ENCODE measurements around the gene PTGER1. TPM values are rescaled to one million over a fixed set of nuclear protein-coding genes. Genes with fewer than 3 reads are reported as not detected.

Gene PTGER1, protein sequence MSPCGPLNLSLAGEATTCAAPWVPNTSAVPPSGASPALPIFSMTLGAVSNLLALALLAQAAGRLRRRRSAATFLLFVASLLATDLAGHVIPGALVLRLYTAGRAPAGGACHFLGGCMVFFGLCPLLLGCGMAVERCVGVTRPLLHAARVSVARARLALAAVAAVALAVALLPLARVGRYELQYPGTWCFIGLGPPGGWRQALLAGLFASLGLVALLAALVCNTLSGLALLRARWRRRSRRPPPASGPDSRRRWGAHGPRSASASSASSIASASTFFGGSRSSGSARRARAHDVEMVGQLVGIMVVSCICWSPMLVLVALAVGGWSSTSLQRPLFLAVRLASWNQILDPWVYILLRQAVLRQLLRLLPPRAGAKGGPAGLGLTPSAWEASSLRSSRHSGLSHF
- total RNA-seq (not detected), polyA plus RNA-seq (not detected), total RNA-seq (0 to 0.08 (median 0) reads per million in 6 experiments)

GRCh38 chr19:14475251-14476073, at the start of gene PTGER1:
PTGER1 (minus strand) TSS chr19:14475354; CDS start chr19:14474320, 1,034 bp downstream.
- Mint-ChIP-seq H3K36me3 (peaks cover 0 to 25% (median 2%) of the 10 kb centered on the region in 3 donors), H3K27me3 (peaks cover 11 to 25% (median 14%) of the 10 kb centered on the region in 5 donors), H3K9me3 (no peaks in the 10 kb centered on the region), H3K27ac (peak within 1 kb of the TSS in 8 of 10 donors; percentile 5 to 77 (median 50)), H3K4me1 (peaks cover 18 to 48% (median 32%) of the 10 kb centered on the region in 4 donors), H3K4me3 (peak within 1 kb of the TSS in 9 of 10 donors; percentile 3 to 68 (median 39))
- ATAC-seq (no peak), DNase-seq (no peak)
- POLR2A ChIA-PET = interaction anchor here (0.5 to 4.9 kb wide), 3 partner anchors 42 to 81 kb away, joined by 3 to 23 read pairs (median 6); partner anchors contain the start of gene DNAJB1

DNA sequence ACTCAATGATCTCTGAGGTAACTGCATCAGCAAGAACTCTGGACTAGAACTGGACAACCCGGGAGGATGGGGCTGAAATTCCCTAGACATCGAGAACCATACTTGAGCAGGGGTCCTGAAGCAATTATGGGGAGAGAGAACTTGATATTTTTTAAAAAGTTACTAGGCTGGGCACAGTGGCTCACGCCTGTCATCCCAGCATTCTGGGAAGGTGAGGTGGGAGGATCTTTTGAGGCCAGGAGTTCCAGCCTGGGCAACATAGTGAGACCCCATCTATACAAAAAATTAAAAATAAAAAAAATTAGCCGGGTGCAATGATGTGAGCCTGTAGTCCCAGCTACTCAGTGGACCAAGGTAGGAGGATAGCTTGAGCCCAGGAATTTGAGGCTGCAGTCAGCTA, 45.4 kb upstream of the PTGER1 start:
- peak overlapping the region in 8 of 10 donors; percentile 48 to 96 (median 78) for H3K4me3 Mint-ChIP-seq
- peaks cover 11 to 22% (median 15%) of the 10 kb centered on the region in 3 donors for H3K36me3 Mint-ChIP-seq
- peaks cover 33 to 74% (median 71%) of the 10 kb centered on the region in 4 donors for H3K4me1 Mint-ChIP-seq

DNA sequence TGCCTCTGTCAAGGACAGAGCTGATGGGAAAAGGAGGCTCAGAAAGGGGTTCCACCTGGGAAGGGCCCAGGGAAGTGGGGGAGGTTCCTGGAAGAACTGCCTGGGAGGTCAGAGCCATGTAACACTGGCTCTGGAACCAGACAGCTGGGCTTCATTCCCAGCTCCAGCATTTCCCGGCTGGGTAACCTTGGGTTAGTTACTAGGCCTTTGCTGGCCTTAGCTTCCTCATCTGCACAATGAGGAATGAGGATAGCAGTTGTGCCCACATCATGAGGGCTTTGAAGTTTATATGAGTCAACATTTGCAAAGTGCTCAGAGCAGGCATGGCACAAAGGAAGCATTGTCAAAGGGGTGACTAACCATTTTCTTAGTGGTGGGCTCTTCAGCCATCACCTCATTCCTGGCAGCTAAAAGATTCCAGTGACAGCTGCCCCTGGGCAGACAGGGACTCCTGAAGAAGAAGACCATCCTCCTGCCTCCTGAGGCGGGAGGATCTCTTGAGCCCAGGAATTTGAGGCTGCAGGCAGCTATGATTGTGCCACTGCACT, 44.8 kb upstream of the PTGER1 start:
- peaks cover 0 to 3% (median 0%) of the 10 kb centered on the region in 9 donors for H3K9me3 Mint-ChIP-seq
- POLR2A ChIA-PET = interaction anchor here (1.3 to 13.2 kb wide), 7 partner anchors 12 to 138 kb away, joined by 4 to 609 read pairs (median 13); partner anchors contain the start of genes ADGRE5, GIPC1 and TECR
- ATAC-seq = no peak
- peak overlapping the region; percentile 91 to 99 (median 99) for H3K27ac Mint-ChIP-seq
- no peak for DNase-seq
- H3K36me3 Mint-ChIP-seq = peaks cover 11 to 28% (median 20%) of the 10 kb centered on the region in 3 donors
- H3K4me3 Mint-ChIP-seq = peak overlapping the region; percentile 9 to 99 (median 80)
- no peaks in the 10 kb centered on the region for H3K27me3 Mint-ChIP-seq
- H3K4me1 Mint-ChIP-seq = peaks cover 36 to 75% (median 74%) of the 10 kb centered on the region in 4 donors

More for the DNA sequence above, 45.4 kb upstream of the PTGER1 start:
- ATAC-seq (no peak), DNase-seq (no peak)
- no peaks in the 10 kb centered on the region for H3K27me3 Mint-ChIP-seq
- H3K9me3 Mint-ChIP-seq = peaks cover 0 to 3% (median 0%) of the 10 kb centered on the region in 9 donors
- POLR2A ChIA-PET = interaction anchor here (1.3 to 13.2 kb wide), 6 partner anchors 12 to 48 kb away, joined by 4 to 609 read pairs (median 18); partner anchors contain the start of genes GIPC1 and TECR
- H3K27ac Mint-ChIP-seq = peak overlapping the region; percentile 91 to 99 (median 99)

GRCh38 chr19:14519245-14519859, 44.2 kb upstream of the PTGER1 start:
- ATAC-seq (no peak), DNase-seq (no peak)
- POLR2A ChIA-PET = interaction anchor here (1.3 to 13.2 kb wide), 11 partner anchors 12 to 138 kb away, joined by 4 to 609 read pairs (median 8); partner anchors contain the start of genes ADGRE5, GIPC1, NDUFB7 and TECR

GRCh38 chr19:14517840-14518505, 42.8 kb upstream of the PTGER1 start, which contains the start of gene DNAJB1:
DNAJB1 (minus strand) TSS chr19:14518397; CDS start chr19:14518349, 48 bp downstream.
- Mint-ChIP-seq H3K4me3 (peak within 1 kb of the TSS; percentile 93 to 99 (median 96)), H3K27ac (peak within 1 kb of the TSS; percentile 91 to 99 (median 99))
- POLR2A ChIA-PET = interaction anchor here (0.6 to 13.2 kb wide), 40 partner anchors 8 to 1725 kb away, joined by 3 to 609 read pairs (median 5); partner anchors contain the start of genes ADGRE5, ASF1B, DDX39A and GIPC1

More at GRCh38 chr19:14519245-14519859, 44.2 kb upstream of the PTGER1 start:
- H3K27me3 Mint-ChIP-seq = no peaks in the 10 kb centered on the region
- H3K4me1 Mint-ChIP-seq = peaks cover 42 to 80% (median 78%) of the 10 kb centered on the region in 4 donors
- peaks cover 11 to 34% (median 25%) of the 10 kb centered on the region in 3 donors for H3K36me3 Mint-ChIP-seq
- peaks cover 0 to 3% (median 0%) of the 10 kb centered on the region in 9 donors for H3K9me3 Mint-ChIP-seq
- peak overlapping the region; percentile 80 to 99 (median 92) for H3K4me3 Mint-ChIP-seq
- H3K27ac Mint-ChIP-seq = peak overlapping the region; percentile 91 to 99 (median 99)

DNA sequence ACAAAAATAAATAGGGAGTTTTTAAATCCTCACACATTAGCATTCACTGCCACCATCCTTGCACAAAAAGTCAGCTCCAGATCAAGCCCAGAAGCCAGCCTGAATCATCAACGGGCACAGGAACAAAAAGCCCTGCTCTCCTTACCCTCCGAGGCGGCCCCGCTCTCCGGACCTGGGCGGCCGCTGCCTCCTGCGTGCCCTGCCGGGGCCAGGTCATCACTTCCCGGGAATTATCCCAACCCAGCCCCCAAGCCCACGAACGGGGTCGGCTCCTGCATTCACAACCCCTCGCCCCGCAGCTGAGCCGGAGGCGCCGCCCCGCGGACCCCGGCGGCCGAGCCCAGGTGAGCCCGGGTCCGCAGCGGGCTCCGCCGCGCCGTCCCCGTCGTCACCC, 42.3 kb upstream of the PTGER1 start:
- H3K9me3 Mint-ChIP-seq = peaks cover 0 to 3% (median 0%) of the 10 kb centered on the region in 9 donors
- peak overlapping the region; percentile 92 to 99 (median 94) for H3K4me3 Mint-ChIP-seq
- ATAC-seq (no peak), DNase-seq (peak in 3 of 10 donors; percentile 31 to 65 (median 42))
- POLR2A ChIA-PET = interaction anchor here (0.6 to 13.2 kb wide), 27 partner anchors 8 to 631 kb away, joined by 3 to 609 read pairs (median 5); partner anchors contain the start of genes ASF1B, DDX39A, GIPC1 and NDUFB7
- peaks cover 41 to 74% (median 72%) of the 10 kb centered on the region in 4 donors for H3K4me1 Mint-ChIP-seq
- peak overlapping the region; percentile 89 to 97 (median 94) for H3K27ac Mint-ChIP-seq
- H3K36me3 Mint-ChIP-seq = peaks cover 11 to 48% (median 25%) of the 10 kb centered on the region in 3 donors
- H3K27me3 Mint-ChIP-seq = no peaks in the 10 kb centered on the region

More at GRCh38 chr19:14517840-14518505, 42.8 kb upstream of the PTGER1 start, which contains the start of gene DNAJB1:
- DNase-seq = peak in 7 of 10 donors; percentile 45 to 80 (median 59)
- Mint-ChIP-seq H3K27me3 (no peaks in the 10 kb centered on the region), H3K4me1 (peaks cover 45 to 80% (median 75%) of the 10 kb centered on the region in 4 donors), H3K36me3 (peaks cover 11 to 47% (median 25%) of the 10 kb centered on the region in 3 donors), H3K9me3 (peaks cover 0 to 3% (median 0%) of the 10 kb centered on the region in 9 donors)
- peak; percentile 38 to 56 for ATAC-seq

DNA sequence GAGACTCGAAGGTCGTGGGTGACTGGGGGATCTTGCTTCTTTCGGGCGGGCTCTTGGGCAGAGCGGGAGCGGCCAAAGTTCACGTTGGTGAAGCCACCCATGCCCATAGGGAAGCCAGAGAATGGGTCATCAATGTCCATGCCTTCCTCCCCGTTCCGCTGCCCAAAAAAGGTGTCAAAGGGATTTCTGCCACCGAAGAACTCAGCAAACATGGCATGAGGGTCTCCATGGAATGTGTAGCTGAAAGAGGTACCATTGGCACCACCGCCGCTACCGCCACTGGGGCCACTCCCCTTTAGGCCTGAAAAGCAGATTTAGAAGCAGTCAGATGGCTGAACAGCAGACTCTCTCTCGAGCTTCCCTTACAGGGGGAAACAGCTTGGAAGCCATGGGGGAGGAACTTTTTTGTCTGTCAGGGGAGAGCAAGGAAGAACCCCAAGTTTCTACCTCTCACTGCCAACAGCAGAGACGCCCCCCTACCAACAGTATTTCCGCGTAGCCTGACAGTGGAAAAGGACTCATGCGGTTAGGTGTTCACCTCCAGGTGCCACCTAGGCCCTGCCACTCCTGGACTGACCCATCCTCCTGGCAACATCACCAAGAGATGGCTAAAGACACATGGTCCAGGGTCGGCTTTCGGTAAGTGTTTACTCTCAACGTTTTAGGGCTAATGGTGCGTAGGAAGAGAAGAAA, 41.7 kb upstream of the PTGER1 start:
- DNase-seq (peak in 4 of 10 donors; percentile 31 to 51 (median 44)), ATAC-seq (no peak)
- POLR2A ChIA-PET = interaction anchor here (0.6 to 13.2 kb wide), 26 partner anchors 9 to 631 kb away, joined by 3 to 609 read pairs (median 5); partner anchors contain the start of genes ASF1B, GIPC1, NDUFB7 and PTGER1
- Mint-ChIP-seq H3K9me3 (peaks cover 0 to 3% (median 0%) of the 10 kb centered on the region in 9 donors), H3K4me3 (peak overlapping the region; percentile 92 to 98 (median 94)), H3K36me3 (peaks cover 11 to 48% (median 25%) of the 10 kb centered on the region in 3 donors), H3K27ac (peak overlapping the region; percentile 89 to 97 (median 94)), H3K4me1 (peaks cover 37 to 69% (median 67%) of the 10 kb centered on the region in 4 donors), H3K27me3 (no peaks in the 10 kb centered on the region)

GRCh38 chr19:14516048-14516534, 40.9 kb upstream of the PTGER1 start:
- H3K4me1 Mint-ChIP-seq = peaks cover 35 to 65% (median 63%) of the 10 kb centered on the region in 4 donors
- H3K27me3 Mint-ChIP-seq = no peaks in the 10 kb centered on the region
- DNase-seq = peak in 1 of 10 donors; percentile 65
- peak overlapping the region; percentile 92 to 98 (median 94) for H3K4me3 Mint-ChIP-seq
- H3K36me3 Mint-ChIP-seq = peaks cover 11 to 48% (median 25%) of the 10 kb centered on the region in 3 donors
- no peak for ATAC-seq
- H3K27ac Mint-ChIP-seq = peak overlapping the region; percentile 89 to 97 (median 94)
- POLR2A ChIA-PET = interaction anchor here (0.7 to 13.2 kb wide), 8 partner anchors 8 to 43 kb away, joined by 3 to 609 read pairs (median 30); partner anchors contain the start of genes GIPC1, PTGER1 and TECR
- H3K9me3 Mint-ChIP-seq = peaks cover 0 to 3% (median 0%) of the 10 kb centered on the region in 9 donors

DNA sequence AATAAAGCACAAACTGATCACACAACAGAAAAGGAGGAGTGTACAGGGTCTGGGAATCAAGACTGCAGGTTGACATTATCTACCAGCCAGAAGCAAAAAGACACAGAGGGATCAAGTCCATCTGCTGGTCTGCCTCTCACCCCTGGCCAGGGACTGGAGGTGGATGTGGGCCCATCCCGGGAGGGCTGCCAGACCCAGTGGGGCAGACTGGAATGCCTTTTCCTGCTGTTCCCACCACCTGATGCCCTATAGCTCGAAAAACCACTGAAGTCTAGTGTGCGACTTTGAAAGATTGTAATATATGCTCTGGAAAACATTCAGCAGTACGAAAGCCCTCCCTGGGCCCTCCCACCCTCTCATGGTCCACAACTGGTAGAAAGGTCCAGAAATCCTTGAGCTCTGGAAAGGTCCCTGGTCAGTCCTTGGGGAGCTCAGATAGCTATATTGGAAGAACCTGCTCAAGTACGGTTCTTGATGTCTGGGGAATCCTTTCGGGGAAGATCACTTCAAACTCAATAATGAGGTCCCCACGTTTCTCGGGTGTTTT, 40.4 kb upstream of the PTGER1 start:
- POLR2A ChIA-PET = interaction anchor here (0.7 to 13.2 kb wide), 9 partner anchors 8 to 42 kb away, joined by 3 to 609 read pairs (median 23); partner anchors contain the start of genes GIPC1, PTGER1 and TECR
- Mint-ChIP-seq H3K4me3 (peak overlapping the region; percentile 92 to 98 (median 94)), H3K27ac (peak overlapping the region; percentile 89 to 97 (median 94)), H3K27me3 (no peaks in the 10 kb centered on the region), H3K36me3 (peaks cover 11 to 48% (median 25%) of the 10 kb centered on the region in 3 donors), H3K4me1 (peaks cover 35 to 70% (median 64%) of the 10 kb centered on the region in 4 donors), H3K9me3 (peaks cover 0 to 3% (median 0%) of the 10 kb centered on the region in 9 donors)
- ATAC-seq (no peak), DNase-seq (no peak)

All from naive thymus-derived CD8-positive, alpha-beta T cell (primary cell).